ENCODE results near the gene PRR7.

DNA sequence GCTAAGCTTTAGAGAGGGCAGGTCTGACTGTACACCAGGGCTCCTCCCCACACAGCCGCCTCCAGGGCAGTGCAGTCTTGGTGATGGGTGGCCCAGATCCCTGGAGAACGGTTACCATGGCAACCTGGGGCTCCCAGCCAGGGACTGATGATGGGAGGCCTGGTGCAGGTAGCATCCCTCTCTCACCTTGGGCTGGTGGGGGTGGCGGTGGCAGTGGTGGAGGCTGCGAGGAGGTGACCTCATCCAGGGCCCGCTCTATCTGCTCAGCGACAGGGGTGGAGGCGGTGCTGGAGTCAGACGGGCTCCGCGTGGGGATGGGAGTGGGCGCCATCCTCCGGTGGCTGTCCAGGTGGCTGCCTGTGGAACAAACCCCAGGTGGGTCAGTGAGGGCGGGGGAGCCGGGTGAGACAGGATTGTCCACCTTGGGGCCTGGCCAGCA, 12.3 kb downstream of the PRR7 start:
- TF ChIP-seq, protein P1, sequence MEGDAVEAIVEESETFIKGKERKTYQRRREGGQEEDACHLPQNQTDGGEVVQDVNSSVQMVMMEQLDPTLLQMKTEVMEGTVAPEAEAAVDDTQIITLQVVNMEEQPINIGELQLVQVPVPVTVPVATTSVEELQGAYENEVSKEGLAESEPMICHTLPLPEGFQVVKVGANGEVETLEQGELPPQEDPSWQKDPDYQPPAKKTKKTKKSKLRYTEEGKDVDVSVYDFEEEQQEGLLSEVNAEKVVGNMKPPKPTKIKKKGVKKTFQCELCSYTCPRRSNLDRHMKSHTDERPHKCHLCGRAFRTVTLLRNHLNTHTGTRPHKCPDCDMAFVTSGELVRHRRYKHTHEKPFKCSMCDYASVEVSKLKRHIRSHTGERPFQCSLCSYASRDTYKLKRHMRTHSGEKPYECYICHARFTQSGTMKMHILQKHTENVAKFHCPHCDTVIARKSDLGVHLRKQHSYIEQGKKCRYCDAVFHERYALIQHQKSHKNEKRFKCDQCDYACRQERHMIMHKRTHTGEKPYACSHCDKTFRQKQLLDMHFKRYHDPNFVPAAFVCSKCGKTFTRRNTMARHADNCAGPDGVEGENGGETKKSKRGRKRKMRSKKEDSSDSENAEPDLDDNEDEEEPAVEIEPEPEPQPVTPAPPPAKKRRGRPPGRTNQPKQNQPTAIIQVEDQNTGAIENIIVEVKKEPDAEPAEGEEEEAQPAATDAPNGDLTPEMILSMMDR (IDR thresholded peaks at IDR 0.05) = no peak
- no peak for TF ChIP-seq POLR2A (IDR thresholded peaks at IDR 0.05)
